ENCODE measurements around the gene TUBB4A. TPM values are rescaled to one million over a fixed set of nuclear protein-coding genes. Genes with fewer than 3 reads are reported as not detected.

TUBB4A gene
- total RNA-seq, 2 donors from 2014 or later: not detected

DNA sequence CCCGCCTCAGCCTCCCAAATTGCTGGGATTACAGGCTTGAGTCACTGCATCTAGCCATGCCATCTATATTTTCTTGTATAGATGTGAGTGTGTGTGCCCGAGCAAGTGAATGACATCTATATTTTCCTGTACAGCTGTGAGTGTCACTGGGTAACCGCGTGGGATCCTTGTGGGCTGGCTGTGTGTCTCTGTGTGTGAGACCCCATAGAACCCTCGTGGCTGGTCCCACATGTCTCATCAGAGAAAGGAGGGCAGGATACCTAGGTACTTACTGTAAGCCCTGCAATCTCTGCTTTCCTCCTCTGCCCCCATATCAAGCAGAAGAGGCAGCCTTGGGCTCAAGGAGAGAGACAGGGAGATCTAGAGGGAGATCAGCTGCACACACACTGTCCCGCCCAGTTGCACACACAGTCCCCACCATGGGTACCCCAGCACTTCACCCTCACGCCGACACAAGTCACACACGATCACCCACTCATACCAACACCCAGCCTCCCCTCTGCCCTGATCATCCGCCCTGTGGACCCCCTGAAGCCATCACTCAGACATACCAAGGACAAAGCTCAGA is 21.2 kb downstream of the TUBB4A start:
- H3K9me3 ChIP-seq: no peaks in the 10 kb centered on the region
- H3K4me1 ChIP-seq (ENCODE audit: control insufficient read depth in 1 of 2, low read depth in 2 of 2): peaks cover 0 to 8% of the 10 kb centered on the region in 2 donors
- ATAC-seq (ENCODE audit: insufficient number of reproducible peaks, low FRiP score, low read depth) (no peak), DNase-seq (ENCODE audit: low spot score) (no peak)
- peak overlapping the region; percentile 59 for H3K4me3 ChIP-seq
- H3K36me3 ChIP-seq: no peaks in the 10 kb centered on the region
- TF ChIP-seq, protein P1, sequence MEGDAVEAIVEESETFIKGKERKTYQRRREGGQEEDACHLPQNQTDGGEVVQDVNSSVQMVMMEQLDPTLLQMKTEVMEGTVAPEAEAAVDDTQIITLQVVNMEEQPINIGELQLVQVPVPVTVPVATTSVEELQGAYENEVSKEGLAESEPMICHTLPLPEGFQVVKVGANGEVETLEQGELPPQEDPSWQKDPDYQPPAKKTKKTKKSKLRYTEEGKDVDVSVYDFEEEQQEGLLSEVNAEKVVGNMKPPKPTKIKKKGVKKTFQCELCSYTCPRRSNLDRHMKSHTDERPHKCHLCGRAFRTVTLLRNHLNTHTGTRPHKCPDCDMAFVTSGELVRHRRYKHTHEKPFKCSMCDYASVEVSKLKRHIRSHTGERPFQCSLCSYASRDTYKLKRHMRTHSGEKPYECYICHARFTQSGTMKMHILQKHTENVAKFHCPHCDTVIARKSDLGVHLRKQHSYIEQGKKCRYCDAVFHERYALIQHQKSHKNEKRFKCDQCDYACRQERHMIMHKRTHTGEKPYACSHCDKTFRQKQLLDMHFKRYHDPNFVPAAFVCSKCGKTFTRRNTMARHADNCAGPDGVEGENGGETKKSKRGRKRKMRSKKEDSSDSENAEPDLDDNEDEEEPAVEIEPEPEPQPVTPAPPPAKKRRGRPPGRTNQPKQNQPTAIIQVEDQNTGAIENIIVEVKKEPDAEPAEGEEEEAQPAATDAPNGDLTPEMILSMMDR (IDR thresholded peaks at IDR 0.05): no peak
- no peaks in the 10 kb centered on the region for H3K27me3 ChIP-seq (replicated peaks; ENCODE audit: insufficient read depth)
- no peak overlapping the region for H3K27ac ChIP-seq

DNA sequence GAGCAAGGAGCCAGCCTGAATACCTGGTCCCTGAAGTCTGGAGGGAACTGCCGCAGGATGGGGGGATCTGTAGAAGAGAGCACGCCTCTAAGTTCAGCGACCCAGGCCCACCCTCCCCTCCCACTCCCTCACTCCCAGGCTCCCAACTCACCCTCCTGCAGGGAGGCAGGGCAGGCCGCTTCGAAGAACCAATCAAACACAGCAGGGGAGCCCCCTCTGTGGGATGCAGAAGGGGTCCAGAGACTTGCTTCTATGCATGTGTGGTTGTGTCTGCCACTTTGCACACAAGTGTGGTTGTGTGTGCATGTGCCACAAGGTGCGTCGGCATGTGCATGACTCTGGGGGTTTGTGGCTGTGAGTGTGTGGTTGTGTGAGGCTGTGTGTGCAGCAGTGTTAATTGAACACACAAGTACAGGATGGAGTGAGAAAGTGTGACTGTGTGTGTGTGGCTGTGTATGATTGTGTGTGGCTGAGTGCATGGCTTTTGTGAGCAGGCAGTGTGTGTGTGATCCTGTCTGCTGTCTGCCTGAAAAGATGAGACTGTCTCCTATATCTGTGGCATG is 22.2 kb downstream of the TUBB4A start:
- Histone ChIP-seq H3K4me1 (ENCODE audit: control insufficient read depth in 1 of 2, low read depth in 2 of 2) (peaks cover 0 to 12% of the 10 kb centered on the region in 2 donors), H3K36me3 (no peaks in the 10 kb centered on the region), H3K27ac (no peak overlapping the region), H3K9me3 (no peaks in the 10 kb centered on the region), H3K4me3 (no peak overlapping the region), H3K27me3 (replicated peaks; ENCODE audit: insufficient read depth) (no peaks in the 10 kb centered on the region)
- ATAC-seq (ENCODE audit: insufficient number of reproducible peaks, low FRiP score, low read depth) (no peak), DNase-seq (ENCODE audit: low spot score) (no peak)
- TF ChIP-seq, protein P1 (IDR thresholded peaks at IDR 0.05): no peak

GRCh38 chr19:6478815-6479214 is 23.3 kb downstream of the TUBB4A start:
- TF ChIP-seq, protein P1 (IDR thresholded peaks at IDR 0.05): no peak
- no peak overlapping the region for H3K4me3 ChIP-seq
- no peak overlapping the region for H3K27ac ChIP-seq
- ATAC-seq (ENCODE audit: insufficient number of reproducible peaks, low FRiP score, low read depth) (no peak), DNase-seq (ENCODE audit: low spot score) (no peak)
- H3K36me3 ChIP-seq: no peaks in the 10 kb centered on the region
- no peaks in the 10 kb centered on the region for H3K9me3 ChIP-seq
- H3K27me3 ChIP-seq (replicated peaks; ENCODE audit: insufficient read depth): no peaks in the 10 kb centered on the region
- peaks cover 0 to 12% of the 10 kb centered on the region in 2 donors for H3K4me1 ChIP-seq (ENCODE audit: control insufficient read depth in 1 of 2, low read depth in 2 of 2)

GRCh38 chr19:6476896-6477431 is 25.1 kb downstream of the TUBB4A start:
- DNase-seq (ENCODE audit: low spot score): no peak
- ATAC-seq (ENCODE audit: insufficient number of reproducible peaks, low FRiP score, low read depth): no peak
- peaks cover 0 to 12% of the 10 kb centered on the region in 2 donors for H3K4me1 ChIP-seq (ENCODE audit: control insufficient read depth in 1 of 2, low read depth in 2 of 2)
- peak overlapping the region; percentile 12 for H3K4me3 ChIP-seq
- TF ChIP-seq, protein P1 (IDR thresholded peaks at IDR 0.05): no peak
- no peaks in the 10 kb centered on the region for H3K27me3 ChIP-seq (replicated peaks; ENCODE audit: insufficient read depth)
- H3K27ac ChIP-seq: no peak overlapping the region
- H3K36me3 ChIP-seq: no peaks in the 10 kb centered on the region
- no peaks in the 10 kb centered on the region for H3K9me3 ChIP-seq

DNA sequence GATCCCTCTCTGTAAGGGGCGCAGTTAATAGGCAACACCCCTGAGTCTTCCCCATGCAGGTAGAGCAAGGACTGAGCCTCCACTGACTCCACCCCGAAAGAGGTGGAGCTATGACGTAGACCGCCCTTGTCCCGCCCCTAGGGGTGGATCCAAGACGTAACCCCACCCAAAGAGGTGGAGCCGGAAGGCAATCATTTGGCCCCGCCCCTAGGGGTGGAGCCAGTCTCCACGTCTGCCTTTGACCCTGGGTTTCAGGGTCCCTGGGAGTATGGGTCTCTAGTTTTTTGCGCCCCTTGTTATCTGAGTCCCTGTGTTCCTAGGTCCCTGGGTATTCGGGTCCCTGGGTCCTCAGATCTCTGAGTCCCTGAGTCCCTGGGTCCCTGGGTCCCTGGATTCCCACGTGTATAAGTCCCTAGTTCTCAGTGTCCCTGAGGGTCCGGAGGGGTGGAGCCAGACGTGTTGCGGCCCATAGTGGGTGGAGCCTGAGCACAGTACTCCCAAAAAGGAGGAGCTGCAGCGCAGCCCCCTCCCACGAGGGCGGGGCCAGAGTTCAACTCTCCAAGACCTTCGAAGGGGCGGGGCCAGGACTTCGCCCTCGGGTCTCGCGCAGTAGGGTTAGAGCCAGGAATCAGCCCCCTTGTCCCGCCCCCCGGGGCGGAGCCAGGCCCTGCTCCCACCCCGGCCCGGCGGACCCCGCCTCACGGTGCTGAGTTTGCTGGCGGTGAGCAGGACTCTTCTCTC is 25.8 kb downstream of the TUBB4A start:
- Histone ChIP-seq H3K27me3 (replicated peaks; ENCODE audit: insufficient read depth) (no peaks in the 10 kb centered on the region), H3K9me3 (no peaks in the 10 kb centered on the region), H3K36me3 (no peaks in the 10 kb centered on the region), H3K27ac (no peak overlapping the region), H3K4me1 (ENCODE audit: control insufficient read depth in 1 of 2, low read depth in 2 of 2) (peaks cover 0 to 12% of the 10 kb centered on the region in 2 donors), H3K4me3 (peak overlapping the region; percentile 12)
- ATAC-seq (ENCODE audit: insufficient number of reproducible peaks, low FRiP score, low read depth) (no peak), DNase-seq (ENCODE audit: low spot score) (no peak)
- TF ChIP-seq, protein P1 (IDR thresholded peaks at IDR 0.05): no peak
